NT2/D1 (cell line): Measurements from ENCODE around the gene OR1A2.

Experiments used
- DNase-seq: peaks from one replicate; pipeline ENCODE4 v3.0.0-alpha.2; 2011; ENCODE audit warnings: low read depth, low spot score
- H3K27me3 ChIP-seq: 2 replicates; pipeline ENCODE4 v1.6.0; 2011; ENCODE audit warnings: mild to moderate bottlenecking; ENCODE audit not compliant: insufficient read length, insufficient read depth
- H3K36me3 ChIP-seq: 2 replicates; pipeline ENCODE4 v1.6.1; 2011; ENCODE audit warnings: mild to moderate bottlenecking, low read length, mixed read lengths; ENCODE audit not compliant: insufficient read depth, insufficient read length
- H3K4me1 ChIP-seq: 2 replicates; pipeline ENCODE4 v1.5.1; 2011; ENCODE audit not compliant: insufficient read depth, insufficient read length
- H3K4me3 ChIP-seq: 2 replicates; pipeline ENCODE4 v1.5.1; 2011; ENCODE audit warnings: low read depth; ENCODE audit not compliant: insufficient read length
- H3K9ac ChIP-seq: 2 replicates; pipeline ENCODE4 v1.6.0; 2011; ENCODE audit warnings: low read depth; ENCODE audit not compliant: insufficient read length
- H3K9me3 ChIP-seq: 2 replicates; pipeline ENCODE4 v1.5.1; 2011; ENCODE audit warnings: mild to moderate bottlenecking, low read length; ENCODE audit not compliant: insufficient read depth
- SUZ12 ChIP-seq: IDR thresholded peaks from 2 replicates; pipeline ENCODE4 v1.6.1; 2011; ENCODE audit not compliant: insufficient read length, insufficient read depth; ENCODE audit errors: extremely low read depth
- YY1 ChIP-seq: IDR thresholded peaks from 2 replicates; pipeline ENCODE4 v1.6.1; 2011; ENCODE audit not compliant: insufficient read length, insufficient read depth
- ZNF274 ChIP-seq: IDR thresholded peaks from 2 replicates; pipeline ENCODE4 v1.6.1; 2011; ENCODE audit warnings: mild to moderate bottlenecking, low read depth, low read length

Gene OR1A2, protein sequence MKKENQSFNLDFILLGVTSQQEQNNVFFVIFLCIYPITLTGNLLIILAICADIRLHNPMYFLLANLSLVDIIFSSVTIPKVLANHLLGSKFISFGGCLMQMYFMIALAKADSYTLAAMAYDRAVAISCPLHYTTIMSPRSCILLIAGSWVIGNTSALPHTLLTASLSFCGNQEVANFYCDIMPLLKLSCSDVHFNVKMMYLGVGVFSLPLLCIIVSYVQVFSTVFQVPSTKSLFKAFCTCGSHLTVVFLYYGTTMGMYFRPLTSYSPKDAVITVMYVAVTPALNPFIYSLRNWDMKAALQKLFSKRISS

DNA sequence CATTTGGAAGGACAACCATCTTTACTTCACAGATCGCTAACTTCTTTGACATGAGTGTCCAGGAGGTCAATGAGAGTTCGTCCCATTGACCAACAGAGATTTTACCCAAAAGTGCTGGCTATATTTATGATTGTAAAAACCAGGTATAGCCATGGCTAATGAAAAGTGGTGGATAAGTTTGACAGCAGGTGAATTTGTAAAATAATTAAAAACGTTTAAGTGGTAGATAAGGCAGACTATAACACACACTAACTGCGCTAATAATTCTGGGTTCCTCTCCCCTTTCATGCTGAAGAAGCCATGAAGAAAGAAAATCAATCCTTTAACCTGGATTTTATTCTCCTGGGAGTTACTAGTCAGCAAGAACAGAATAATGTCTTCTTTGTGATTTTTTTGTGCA is at the start of gene OR1A2:
Gene OR1A2, plus strand, starts transcription at position 301 of the 400 bp plus-strand sequence. Its CDS starts 0 bp downstream, at position 301.
- TF ChIP-seq YY1 (no peak), SUZ12 (no peak)
- Histone ChIP-seq H3K36me3 (no peaks in the 10 kb centered on the region), H3K4me3 (no peak within 1 kb of the TSS), H3K4me1 (no peaks in the 10 kb centered on the region), H3K9ac (no peak within 1 kb of the TSS), H3K27me3 (no peaks in the 10 kb centered on the region), H3K9me3 (no peaks in the 10 kb centered on the region)
- no peak for DNase-seq

DNA sequence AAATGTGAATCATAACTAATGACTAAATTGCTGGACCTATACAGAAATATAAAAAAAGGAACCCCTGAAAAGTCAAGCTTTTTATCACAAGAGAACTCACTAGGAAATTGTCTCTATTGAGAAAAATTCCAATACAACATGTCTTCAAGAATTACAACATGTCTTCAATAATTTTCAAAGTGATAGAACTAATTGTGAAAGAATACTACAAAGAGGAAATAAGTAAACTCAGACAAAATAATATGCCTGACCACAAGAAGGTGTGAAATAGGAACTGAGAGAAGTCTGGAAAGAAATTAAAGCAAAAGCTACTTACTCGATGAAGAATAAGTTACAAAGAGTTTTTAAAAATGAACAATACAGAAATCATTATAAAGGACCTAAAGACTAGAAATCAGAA is 40.1 kb upstream of the OR1A2 start:
- no peaks in the 10 kb centered on the region for H3K36me3 ChIP-seq
- H3K4me1 ChIP-seq: no peaks in the 10 kb centered on the region
- TF ChIP-seq SUZ12: no peak
- TF ChIP-seq ZNF274: no peak
- no peak for TF ChIP-seq YY1
- H3K9me3 ChIP-seq: peaks cover 11% of the 10 kb centered on the region; the same call in 1 of the 2 replicates
- no peak overlapping the region for H3K4me3 ChIP-seq
- no peaks in the 10 kb centered on the region for H3K27me3 ChIP-seq
- no peak overlapping the region for H3K9ac ChIP-seq
- no peak for DNase-seq

GRCh38 chr17:3167574-3167973 is 29.7 kb upstream of the OR1A2 start:
- TF ChIP-seq ZNF274 (no peak), SUZ12 (no peak), YY1 (no peak)
- H3K9ac ChIP-seq: no peak overlapping the region
- no peaks in the 10 kb centered on the region for H3K27me3 ChIP-seq
- H3K9me3 ChIP-seq: peaks cover 24% of the 10 kb centered on the region
- no peaks in the 10 kb centered on the region for H3K36me3 ChIP-seq
- no peak overlapping the region for H3K4me3 ChIP-seq
- no peaks in the 10 kb centered on the region for H3K4me1 ChIP-seq
- DNase-seq: no peak

DNA sequence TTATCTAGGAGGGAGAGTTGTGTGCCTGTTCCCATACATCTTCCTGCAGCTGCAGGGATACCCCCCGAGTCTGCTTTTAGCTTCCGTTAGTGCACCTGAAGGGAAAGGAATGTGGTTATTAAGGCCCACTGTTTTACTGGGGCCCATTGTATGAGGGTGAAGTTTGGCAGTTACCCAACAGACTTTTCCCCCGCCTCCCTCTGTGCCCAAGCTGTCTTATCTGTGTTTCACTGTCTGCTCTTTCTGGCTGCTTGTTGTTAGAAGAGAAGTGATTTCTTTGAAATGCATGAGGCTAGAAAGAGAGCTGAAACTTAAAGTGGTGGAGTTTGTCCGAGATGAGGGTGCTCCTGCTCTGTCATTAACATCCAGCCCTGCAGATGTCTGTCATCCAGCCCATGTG is 7.4 kb upstream of the OR1A2 start:
- Histone ChIP-seq H3K27me3 (no peaks in the 10 kb centered on the region), H3K9ac (no peak overlapping the region), H3K4me3 (no peak overlapping the region), H3K36me3 (no peaks in the 10 kb centered on the region), H3K4me1 (no peaks in the 10 kb centered on the region), H3K9me3 (peaks cover 5% of the 10 kb centered on the region; the same call in 1 of the 2 replicates)
- no peak for DNase-seq
- TF ChIP-seq SUZ12: no peak
- TF ChIP-seq ZNF274: no peak
- no peak for TF ChIP-seq YY1

- Histone ChIP-seq H3K9ac (no peak within 1 kb of the TSS), H3K27me3 (no peaks in the 10 kb centered on the region), H3K9me3 (no peaks in the 10 kb centered on the region), H3K36me3 (no peaks in the 10 kb centered on the region), H3K4me1 (no peaks in the 10 kb centered on the region), H3K4me3 (no peak within 1 kb of the TSS)
- DNase-seq: no peak
- TF ChIP-seq SUZ12: no peak
- TF ChIP-seq ZNF274: no peak
- TF ChIP-seq YY1: no peak
These were observed 10.0 kb downstream of the OR1A2 start, which contains the start of gene OR1A1 for GRCh38 chr17:3207367-3207766. Gene OR1A1 (plus strand): TSS chr17:3207667. CDS start chr17:3215621, 7,954 bp downstream.

- TF ChIP-seq YY1 (no peak), ZNF274 (no peak), SUZ12 (no peak)
- Histone ChIP-seq H3K9me3 (peaks cover 2% of the 10 kb centered on the region; the same call in 1 of the 2 replicates), H3K4me1 (no peaks in the 10 kb centered on the region), H3K27me3 (no peaks in the 10 kb centered on the region), H3K36me3 (no peaks in the 10 kb centered on the region), H3K9ac (no peak overlapping the region), H3K4me3 (no peak overlapping the region)
- DNase-seq: no peak
These were observed 11.2 kb downstream of the OR1A2 start for GRCh38 chr17:3208484-3208883.

- no peak overlapping the region for H3K4me3 ChIP-seq
- H3K9ac ChIP-seq: no peak overlapping the region
- no peaks in the 10 kb centered on the region for H3K27me3 ChIP-seq
- no peaks in the 10 kb centered on the region for H3K4me1 ChIP-seq
- DNase-seq: no peak
- H3K9me3 ChIP-seq: peaks cover 5% of the 10 kb centered on the region; the same call in 1 of the 2 replicates
- TF ChIP-seq YY1 (no peak), SUZ12 (no peak), ZNF274 (no peak)
- no peaks in the 10 kb centered on the region for H3K36me3 ChIP-seq
These were observed 15.7 kb downstream of the OR1A2 start for GRCh38 chr17:3213001-3213400.
